Breast epithelium (tissue), 3 donors: Measurements from ENCODE around the gene CLN3.

ENCODE experiments used
- POLR2A ChIP-seq: fragments of 450-650 bp; IDR thresholded peaks from one replicate; pipeline ENCODE4 v1.6.1; 2016; ENCODE audit warnings: antibody characterized with exemption, mild to moderate bottlenecking, moderate library complexity
- TF ChIP-seq, protein P1 (sequence below), 3 donors: fragments of 450-650 bp; IDR thresholded peaks; one replicate each; pipeline ENCODE4 v1.5.1; 2016 to 2017; ENCODE audit warnings: antibody characterized with exemption in 3 of 3, mild to moderate bottlenecking in 3 of 3, moderate library complexity in 3 of 3

DNA sequence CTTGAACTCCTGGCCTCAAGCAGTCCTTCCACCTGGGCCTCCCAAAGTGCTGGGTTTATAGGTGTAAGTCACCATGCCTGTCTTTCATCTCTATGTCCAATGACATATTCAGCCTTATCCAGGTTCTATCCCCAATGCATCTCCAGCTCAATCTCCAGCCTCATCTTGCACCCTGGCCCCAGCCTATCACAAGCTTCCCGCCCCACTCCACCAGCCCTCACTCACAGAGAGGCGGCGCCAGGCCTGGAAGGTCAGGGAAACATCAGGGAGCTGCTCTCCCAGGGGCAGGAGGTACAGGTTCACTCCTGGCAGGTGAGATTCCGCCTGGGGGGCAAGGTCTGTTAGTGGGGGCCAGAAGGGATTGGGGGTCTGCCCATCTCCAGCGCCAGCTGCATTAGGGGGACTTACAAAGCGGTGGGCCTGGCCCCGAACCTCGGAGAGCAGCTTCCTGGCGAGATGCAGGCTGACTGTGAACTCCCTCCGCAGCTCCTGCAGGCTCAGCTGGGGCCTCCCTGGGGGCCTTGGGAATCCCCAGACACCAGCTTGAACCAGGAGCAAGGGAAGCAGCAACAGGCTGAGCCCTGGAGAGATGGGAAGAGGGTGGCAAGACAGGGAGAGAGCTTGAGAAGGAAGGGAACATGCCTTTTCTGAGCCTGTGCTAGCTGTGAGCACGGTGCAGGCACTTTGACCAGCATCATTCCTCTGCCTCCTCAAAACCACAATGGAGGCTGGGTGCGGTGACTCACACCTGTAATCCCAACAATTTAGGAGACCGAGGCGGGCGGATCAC, 11.8 kb upstream of the CLN3 start:
- TF ChIP-seq, protein P1, sequence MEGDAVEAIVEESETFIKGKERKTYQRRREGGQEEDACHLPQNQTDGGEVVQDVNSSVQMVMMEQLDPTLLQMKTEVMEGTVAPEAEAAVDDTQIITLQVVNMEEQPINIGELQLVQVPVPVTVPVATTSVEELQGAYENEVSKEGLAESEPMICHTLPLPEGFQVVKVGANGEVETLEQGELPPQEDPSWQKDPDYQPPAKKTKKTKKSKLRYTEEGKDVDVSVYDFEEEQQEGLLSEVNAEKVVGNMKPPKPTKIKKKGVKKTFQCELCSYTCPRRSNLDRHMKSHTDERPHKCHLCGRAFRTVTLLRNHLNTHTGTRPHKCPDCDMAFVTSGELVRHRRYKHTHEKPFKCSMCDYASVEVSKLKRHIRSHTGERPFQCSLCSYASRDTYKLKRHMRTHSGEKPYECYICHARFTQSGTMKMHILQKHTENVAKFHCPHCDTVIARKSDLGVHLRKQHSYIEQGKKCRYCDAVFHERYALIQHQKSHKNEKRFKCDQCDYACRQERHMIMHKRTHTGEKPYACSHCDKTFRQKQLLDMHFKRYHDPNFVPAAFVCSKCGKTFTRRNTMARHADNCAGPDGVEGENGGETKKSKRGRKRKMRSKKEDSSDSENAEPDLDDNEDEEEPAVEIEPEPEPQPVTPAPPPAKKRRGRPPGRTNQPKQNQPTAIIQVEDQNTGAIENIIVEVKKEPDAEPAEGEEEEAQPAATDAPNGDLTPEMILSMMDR (IDR thresholded peaks at IDR 0.05): no peak
- no peak for TF ChIP-seq POLR2A
